Adrenal gland (tissue), 12 donors: ENCODE results near the gene ABHD14A. TPM values are rescaled to one million over a fixed set of nuclear protein-coding genes. Genes with fewer than 3 reads are reported as not detected.

ENCODE experiments used
- DNase-seq, 7 donors: peaks; one replicate each; pipeline ENCODE4 v3.0.0-alpha.2; 2019 to 2020
- H3K27ac ChIP-seq, 5 donors: fragments of 200-600 bp; sonication (generic) in 4 of 5; 1 replicate in 3 of 5; 2 replicates in 2 of 5; pipeline versions ENCODE4 v1.5.1 to v1.8.0; 2016 to 2020; ENCODE audit warnings: mild to moderate bottlenecking in 1 of 5
- H3K27me3 ChIP-seq: fragments of 200-600 bp; 2 replicates; pipeline ENCODE4 v1.8.0; 2021
- H3K36me3 ChIP-seq, 2 donors: fragments of 200-600 bp; replicated peaks in 1 of 2; 1 replicate in 1 of 2; 2 replicates in 1 of 2; pipeline versions ENCODE4 v1.5.1 to v1.8.0; 2018 to 2022
- H3K4me1 ChIP-seq, 2 donors: fragments of 200-600 bp; replicated peaks in 1 of 2; 1 replicate in 1 of 2; 2 replicates in 1 of 2; pipeline versions ENCODE4 v1.5.1 to v1.8.0; 2018 to 2021
- H3K4me3 ChIP-seq, 4 donors: fragments of 200-600 bp; sonication (generic) in 3 of 4; one replicate each; pipeline ENCODE4 v1.5.1; 2016 to 2018
- H3K9me3 ChIP-seq, 3 donors: fragments of 200-600 bp; sonication (generic) in 1 of 3; replicated peaks in 1 of 3; 1 replicate in 2 of 3; 2 replicates in 1 of 3; pipeline versions ENCODE4 v1.5.1 to v1.8.0; 2016 to 2021
- POLR2A ChIP-seq, 2 donors: fragments of 450-650 bp; IDR thresholded peaks; one replicate each; pipeline ENCODE4 v1.6.1; 2017; ENCODE audit warnings: antibody characterized with exemption in 2 of 2, mild to moderate bottlenecking in 2 of 2, moderate library complexity in 1 of 2
- WGBS, 4 donors: extraction: QIAGEN DNeasy Blood & Tissue Kit in 2 of 4; methylation state at CpG; one replicate each; pipeline versions ENCODE4 v1.1.5 to v1.1.7; 2013 to 2017; 5-methylcytosine and 5-hydroxymethylcytosine counted together
- intact Hi-C, 2 donors: fragments of 100-400 bp; cut with DNase I; formaldehyde crosslinking; loops; one replicate each; pipeline versions ENCODE4 v1.14.1 to v1.15.0; 2022 to 2023
- polyA plus RNA-seq, 3 donors: library from polyadenylated mRNA; stranded (reverse); fragments of 200-250 nt in 2 of 3; fragments of 350-450 nt in 1 of 3; fragmentation: Illumina TruSeq in 1 of 3; extraction: RNeasy Lipid Tissue Mini Kit (QIAGEN cat#74804) in 1 of 3; gene quantifications; one replicate each; pipeline ENCODE4 v1.2.3, GENCODE V29; 2013 to 2014
- total RNA-seq, 9 donors: library from RNA; depleted of rRNA in 4 of 9; stranded (reverse); fragments of >200 nt in 4 of 9; fragments of 120-200 nt in 1 of 9; fragmentation: NEBNext Ultra II Directional in 1 of 9; extraction: Animal tissue kit (Norgen Biotek cat#: 25700) in 1 of 9; gene quantifications; one replicate each; pipeline versions ENCODE4 v1.1.0 to v1.2.4, GENCODE V29; 2013 to 2023
- TF ChIP-seq, protein P1 (sequence below), 6 experiments: fragments of 450-650 bp in 4 of 6; fragments of 200-600 bp in 2 of 6; sonication (generic) in 1 of 6; IDR thresholded peaks; 1 replicate in 5 of 6; 2 replicates in 1 of 6; pipeline versions ENCODE4 v1.5.1 to v1.8.0; 2016 to 2021; ENCODE audit warnings: antibody characterized with exemption in 6 of 6, mild to moderate bottlenecking in 2 of 6, moderate library complexity in 1 of 6
- donor health status: healthy with polysubstance abuse.
- donor health status: Bipolar disorder and iron deficiency.
- donor health status: DM: yes; HTN: yes; CAD: no.
- donor health status: DM: no; HTN: no; CAD: no.
- donor health status: DM: no; HTN: no; CAD: no.
- donor health status: DM: yes; HTN: yes; CAD: no.

ABHD14A gene
- total and polyA plus RNA-seq, 12 donors = 29.3 to 162 (median 77.1) TPM

DNA sequence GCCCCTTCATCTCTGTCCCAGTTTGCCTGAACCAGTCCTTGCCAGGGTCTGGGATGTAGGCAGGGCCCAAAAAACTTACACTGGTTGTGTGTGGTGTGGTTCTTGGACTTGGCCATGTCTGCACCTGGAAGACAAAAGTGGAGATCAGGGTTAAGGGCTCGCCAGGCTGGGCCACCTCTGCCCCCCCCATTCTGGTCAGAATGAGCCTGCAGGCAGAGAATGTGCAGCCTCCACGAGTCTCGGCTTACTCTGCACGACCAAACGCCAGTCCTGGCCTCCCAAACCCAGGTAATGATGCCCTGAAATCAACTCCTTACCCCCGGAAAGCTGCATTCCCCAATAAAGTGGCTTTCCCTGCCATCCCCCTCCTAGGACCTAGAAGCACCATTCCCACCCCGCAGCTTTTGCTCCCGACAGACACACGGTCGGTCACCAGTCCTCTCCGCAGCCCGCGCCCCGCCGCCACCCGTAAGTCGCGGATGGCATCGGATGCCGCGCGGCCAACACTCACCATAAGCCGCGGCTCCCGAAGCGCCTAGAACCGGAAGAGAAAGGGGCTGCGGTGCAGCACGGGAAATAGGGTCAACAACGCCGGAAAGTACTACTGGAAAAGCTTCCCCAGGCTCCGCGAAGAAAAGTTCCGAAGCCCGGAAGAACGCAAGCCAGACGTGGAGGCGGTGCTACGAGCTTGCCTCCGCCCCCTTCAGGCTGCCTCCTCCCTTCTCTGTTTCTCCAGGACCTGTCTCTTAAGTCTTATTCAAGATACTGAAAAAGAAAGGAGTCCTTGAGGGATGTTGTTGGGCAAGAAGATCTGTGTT lies 20.7 kb downstream of the ABHD14A start, which contains the start of gene RPL29:
Gene RPL29 (minus strand): TSS at position 550 of the 818 bp plus-strand sequence. CDS start 434 bp downstream, at position 116.
- intact Hi-C loops = loop anchor here in 1 of 2 donors (10.0 kb wide), 1 partner anchor 51 kb away; the partner anchor contains the start of genes PARP3 and RRP9
- Histone ChIP-seq H3K9me3 (no peaks in the 10 kb centered on the region), H3K36me3 (peaks cover 0 to 26% of the 10 kb centered on the region in 2 donors), H3K27me3 (no peaks in the 10 kb centered on the region), H3K4me1 (peaks cover 12 to 22% of the 10 kb centered on the region in 2 donors), H3K4me3 (peak within 1 kb of the TSS; percentile 19 to 71 (median 58)), H3K27ac (peak within 1 kb of the TSS; percentile 67 to 92 (median 83))
- TF ChIP-seq, protein P1, sequence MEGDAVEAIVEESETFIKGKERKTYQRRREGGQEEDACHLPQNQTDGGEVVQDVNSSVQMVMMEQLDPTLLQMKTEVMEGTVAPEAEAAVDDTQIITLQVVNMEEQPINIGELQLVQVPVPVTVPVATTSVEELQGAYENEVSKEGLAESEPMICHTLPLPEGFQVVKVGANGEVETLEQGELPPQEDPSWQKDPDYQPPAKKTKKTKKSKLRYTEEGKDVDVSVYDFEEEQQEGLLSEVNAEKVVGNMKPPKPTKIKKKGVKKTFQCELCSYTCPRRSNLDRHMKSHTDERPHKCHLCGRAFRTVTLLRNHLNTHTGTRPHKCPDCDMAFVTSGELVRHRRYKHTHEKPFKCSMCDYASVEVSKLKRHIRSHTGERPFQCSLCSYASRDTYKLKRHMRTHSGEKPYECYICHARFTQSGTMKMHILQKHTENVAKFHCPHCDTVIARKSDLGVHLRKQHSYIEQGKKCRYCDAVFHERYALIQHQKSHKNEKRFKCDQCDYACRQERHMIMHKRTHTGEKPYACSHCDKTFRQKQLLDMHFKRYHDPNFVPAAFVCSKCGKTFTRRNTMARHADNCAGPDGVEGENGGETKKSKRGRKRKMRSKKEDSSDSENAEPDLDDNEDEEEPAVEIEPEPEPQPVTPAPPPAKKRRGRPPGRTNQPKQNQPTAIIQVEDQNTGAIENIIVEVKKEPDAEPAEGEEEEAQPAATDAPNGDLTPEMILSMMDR (IDR thresholded peaks at IDR 0.05) = peak; percentile 12 to 39 (median 36)
- TF ChIP-seq POLR2A (IDR thresholded peaks at IDR 0.05) = peak; percentile 49 to 64
- peak; percentile 92 to 97 (median 94) for DNase-seq
- WGBS, 4 donors = 0 to 1% (median 0%) methylated on average over 12 to 40 of the region's 40 CpGs

DNA sequence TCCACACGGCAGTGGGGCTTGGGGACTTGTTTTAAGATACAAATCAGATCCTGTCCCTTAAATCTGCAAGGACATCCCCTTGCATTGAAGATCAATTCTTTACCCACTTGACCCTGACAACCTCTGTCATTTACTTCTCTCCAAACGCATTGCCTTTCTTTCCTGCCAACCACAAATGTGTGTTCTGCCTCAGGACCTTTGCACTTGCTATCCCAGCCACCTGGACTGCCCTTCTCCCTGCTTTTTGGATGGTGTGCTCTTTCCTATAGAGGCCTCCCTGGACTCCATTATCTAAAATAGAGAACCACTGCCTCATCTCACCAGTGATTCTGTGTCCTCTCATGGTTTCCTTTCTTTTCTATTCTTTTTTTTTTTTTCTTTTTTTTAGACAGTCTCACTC lies 22.3 kb downstream of the ABHD14A start:
- no peak for DNase-seq
- WGBS, 4 donors = 33 to 45% (median 42%) methylated on average over 2 of the region's 2 CpGs
- no peaks in the 10 kb centered on the region for H3K27me3 ChIP-seq
- H3K4me3 ChIP-seq = no peak overlapping the region
- H3K36me3 ChIP-seq = peaks cover 0 to 26% of the 10 kb centered on the region in 2 donors
- TF ChIP-seq, protein P1 (IDR thresholded peaks at IDR 0.05) = no peak
- intact Hi-C loops = loop anchor here in 1 of 2 donors (10.0 kb wide), 1 partner anchor 52 kb away; the partner anchor contains the start of genes PARP3 and RRP9
- H3K4me1 ChIP-seq = peaks cover 12 to 22% of the 10 kb centered on the region in 2 donors
- H3K9me3 ChIP-seq = no peaks in the 10 kb centered on the region
- H3K27ac ChIP-seq = no peak overlapping the region

DNA sequence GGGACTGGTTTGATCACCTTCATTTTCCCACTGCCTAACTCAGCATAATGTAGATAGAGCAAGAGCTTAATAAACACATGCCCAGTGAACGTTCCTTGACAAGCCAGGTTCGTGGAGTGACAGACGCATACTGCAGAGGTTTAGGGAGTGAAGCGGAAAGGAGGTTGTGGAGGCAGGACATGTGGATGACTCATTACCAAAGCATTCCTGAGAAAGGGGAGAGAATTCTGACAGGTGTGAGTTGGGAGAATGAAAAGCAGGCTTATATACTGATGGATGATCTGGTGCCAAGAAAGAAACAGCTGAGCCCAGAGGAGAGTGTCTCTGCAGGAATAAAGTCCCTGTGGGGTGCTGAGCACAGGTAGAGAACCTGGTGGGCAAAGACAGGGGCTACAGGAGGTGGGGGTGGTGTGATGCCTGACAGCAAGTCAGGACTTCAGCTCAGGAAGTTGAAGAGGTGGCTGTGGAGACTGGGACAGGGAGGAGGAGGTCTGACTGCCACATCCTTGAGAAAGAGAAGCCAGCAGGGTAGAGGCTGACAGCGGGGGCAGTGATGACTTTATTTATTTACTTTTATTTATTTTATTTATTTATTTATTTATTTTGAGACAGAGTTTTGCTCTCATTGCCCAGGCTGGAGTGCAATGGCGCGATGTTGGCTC lies 23.2 kb downstream of the ABHD14A start:
- H3K9me3 ChIP-seq = no peaks in the 10 kb centered on the region
- no peak overlapping the region for H3K27ac ChIP-seq
- intact Hi-C loops = loop anchor here in 1 of 2 donors (2.0 to 10.0 kb wide), 2 partner anchors 53 to 125 kb away; partner anchors contain the start of genes PARP3 and RRP9
- TF ChIP-seq, protein P1 (IDR thresholded peaks at IDR 0.05) = no peak
- no peak for TF ChIP-seq POLR2A (IDR thresholded peaks at IDR 0.05)
- no peaks in the 10 kb centered on the region for H3K27me3 ChIP-seq
- 43 to 61% (median 54%) methylated on average over 7 of the region's 7 CpGs for WGBS, 4 donors
- DNase-seq = no peak
- no peak overlapping the region for H3K4me3 ChIP-seq
- H3K36me3 ChIP-seq = peaks cover 0 to 17% of the 10 kb centered on the region in 2 donors
- peaks cover 12 to 22% of the 10 kb centered on the region in 2 donors for H3K4me1 ChIP-seq

DNA sequence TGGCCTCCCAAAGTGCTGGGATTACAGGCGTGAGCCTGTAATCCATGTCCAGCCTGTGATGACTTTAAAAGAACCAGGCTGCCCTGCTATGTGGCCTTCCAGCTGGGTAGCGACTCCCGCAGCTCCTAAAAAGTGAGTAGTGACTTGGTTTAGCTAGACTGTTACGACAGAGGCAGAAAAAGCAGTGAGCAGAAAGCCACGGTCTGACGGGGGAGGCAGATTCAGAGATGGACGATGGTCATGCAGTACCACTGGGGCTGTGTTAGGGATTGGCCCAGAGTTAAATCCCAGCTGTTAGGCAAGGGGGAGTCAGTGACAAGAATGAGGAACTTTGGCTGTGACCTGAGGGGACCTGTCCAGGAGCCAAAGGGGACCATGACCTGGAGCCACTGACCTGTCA lies 23.9 kb downstream of the ABHD14A start:
- H3K36me3 ChIP-seq = peaks cover 0 to 10% of the 10 kb centered on the region in 2 donors
- peaks cover 12 to 16% of the 10 kb centered on the region in 2 donors for H3K4me1 ChIP-seq
- H3K27ac ChIP-seq = no peak overlapping the region
- no peaks in the 10 kb centered on the region for H3K27me3 ChIP-seq
- TF ChIP-seq, protein P1 (IDR thresholded peaks at IDR 0.05) = no peak
- TF ChIP-seq POLR2A (IDR thresholded peaks at IDR 0.05) = no peak
- no peak overlapping the region for H3K4me3 ChIP-seq
- no peak for DNase-seq
- intact Hi-C loops = loop anchor here in 1 of 2 donors (2.0 to 10.0 kb wide), 2 partner anchors 54 to 124 kb away; partner anchors contain the start of genes PARP3 and RRP9
- 63 to 87% (median 67%) methylated on average over 4 to 7 of the region's 7 CpGs for WGBS, 4 donors
- no peaks in the 10 kb centered on the region for H3K9me3 ChIP-seq
